ENCODE data around the gene RNF4.
"Not testable (repeated sequence)": the region's sequence is repeated elsewhere in the genome, so short reads cannot be mapped to it uniquely, and the experiment has no call there.

Gene RNF4

DNA sequence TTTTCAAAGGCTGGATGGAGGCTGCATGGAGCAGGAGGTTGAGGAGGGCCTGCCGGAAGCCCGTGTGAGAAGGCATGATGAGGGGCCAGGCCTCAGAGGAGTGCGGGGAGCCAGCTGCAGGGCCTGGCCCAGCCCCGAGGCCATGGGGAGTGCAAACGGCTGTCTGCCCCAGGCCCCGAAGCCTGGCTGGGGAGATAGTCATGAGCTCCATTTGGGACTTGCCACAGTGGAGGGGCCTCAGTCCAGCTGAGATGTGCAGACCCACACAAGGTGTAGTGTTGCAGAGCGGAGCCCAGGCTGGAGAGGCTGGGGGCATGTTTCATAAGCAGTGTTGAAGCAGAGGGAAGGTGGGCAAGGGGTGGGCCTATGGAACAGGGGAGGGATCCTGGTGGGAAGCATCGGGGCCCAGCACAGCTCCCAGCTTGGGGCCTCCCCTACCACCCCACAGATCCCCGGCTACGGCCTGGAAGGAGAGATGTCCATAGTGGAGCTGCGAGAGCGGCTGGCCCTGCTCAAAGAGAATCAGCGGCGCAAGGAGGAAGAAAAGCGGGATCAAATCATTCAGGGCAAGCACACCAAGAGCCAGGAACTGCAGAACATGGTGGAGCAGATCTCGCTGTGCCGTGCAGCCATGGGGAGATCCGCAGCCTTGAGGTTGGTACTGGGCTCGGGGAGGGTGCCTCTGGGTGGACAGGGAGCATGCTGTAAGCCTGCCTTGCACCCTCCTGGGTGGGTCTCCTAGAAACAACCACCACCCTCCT, 9.1 kb upstream of the RNF4 start:
- DNase-seq = no peak

DNA sequence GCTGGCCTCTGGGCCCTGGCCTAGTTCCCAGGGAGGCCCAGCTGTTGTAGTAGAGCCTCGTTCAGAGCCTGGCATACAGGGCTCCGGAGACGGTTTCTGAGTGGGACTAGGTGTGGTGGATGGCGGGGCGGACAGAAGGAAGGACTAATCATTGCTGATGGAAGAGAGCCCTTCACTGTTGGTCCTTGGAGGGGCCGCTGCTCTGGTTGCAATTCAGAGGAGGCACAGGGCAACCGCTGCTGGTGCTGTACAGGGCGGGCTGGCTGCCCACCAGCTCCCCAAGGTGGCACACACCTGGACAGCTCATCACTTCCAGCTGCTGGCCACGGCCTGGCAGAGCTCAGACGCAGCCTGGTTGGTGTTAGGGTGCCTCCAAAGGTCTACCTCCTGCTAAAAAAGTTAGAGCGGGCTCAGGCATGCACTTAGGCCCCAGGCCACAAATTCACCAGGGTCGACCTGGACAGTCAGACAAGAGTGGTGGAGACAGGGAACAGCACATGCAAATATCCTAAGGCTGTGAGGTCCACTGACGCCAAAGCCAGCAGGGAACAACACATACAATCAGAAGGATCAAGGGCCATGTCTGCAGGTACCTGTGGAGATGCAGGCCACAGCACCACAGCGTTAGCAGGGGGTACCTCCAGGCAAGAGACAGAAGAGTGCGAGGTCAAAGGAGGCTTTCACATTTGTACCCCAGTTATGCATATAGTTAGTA, 7.5 kb upstream of the RNF4 start:
- DNase-seq = no peak

- DNase-seq = peak; percentile 19 to 60 (median 43)
Observed at GRCh38 chr4:2462218-2462991, 6.5 kb upstream of the RNF4 start.

DNA sequence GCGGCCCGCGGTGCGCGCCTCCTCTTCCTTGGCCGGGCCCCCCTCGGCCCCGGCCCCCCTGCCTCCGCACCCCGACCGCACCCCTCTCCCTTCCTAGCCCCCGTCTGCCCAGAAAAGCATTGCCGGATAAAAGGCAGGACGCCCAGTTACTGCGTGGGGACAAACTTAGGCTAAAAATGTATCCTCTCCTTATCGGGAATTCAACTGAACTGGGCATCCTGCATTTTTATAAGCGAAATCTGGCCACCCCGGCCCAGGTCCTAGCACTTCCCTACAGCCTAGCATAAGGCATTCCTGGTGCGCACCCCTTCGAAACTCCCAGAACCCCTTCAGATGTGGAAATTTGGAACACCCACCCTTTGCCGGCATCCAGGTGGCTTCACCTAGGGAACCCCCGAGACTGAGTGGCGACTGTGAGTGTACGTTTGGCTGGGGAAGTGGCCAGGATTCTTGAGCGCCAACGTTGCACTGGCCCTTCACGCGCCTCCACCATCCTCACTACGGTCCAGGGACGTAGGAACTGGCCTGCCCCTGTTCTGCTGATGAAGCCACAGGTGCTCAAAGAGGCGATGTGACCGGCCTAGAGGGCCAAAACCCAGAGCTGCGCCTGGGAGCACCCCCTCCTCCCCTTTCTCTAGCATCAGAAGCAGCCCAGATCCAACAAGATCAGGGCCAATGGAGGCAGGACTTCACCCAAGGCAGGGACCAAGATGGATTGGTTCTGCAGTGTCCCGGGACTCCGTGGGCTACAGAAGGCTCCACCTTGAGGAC, 5.7 kb upstream of the RNF4 start:
- DNase-seq = no peak

- no peak for DNase-seq
Observed at GRCh38 chr4:2465032-2465431, 3.9 kb upstream of the RNF4 start.

- not testable (repeated sequence) for DNase-seq
Observed at GRCh38 chr4:2465544-2465943, 3.4 kb upstream of the RNF4 start.

- peak; percentile 38 to 66 (median 52) for DNase-seq
Observed at GRCh38 chr4:2469192-2469984, 482 bp downstream of the RNF4 start.

- DNase-seq = no peak
Observed at GRCh38 chr4:2470791-2471190, 1.9 kb downstream of the RNF4 start.

- no peak for DNase-seq
Observed at GRCh38 chr4:2472187-2472586, 3.3 kb downstream of the RNF4 start.

GRCh38 chr4:2478229-2478628, 9.3 kb downstream of the RNF4 start:
- DNase-seq = no peak

DNA sequence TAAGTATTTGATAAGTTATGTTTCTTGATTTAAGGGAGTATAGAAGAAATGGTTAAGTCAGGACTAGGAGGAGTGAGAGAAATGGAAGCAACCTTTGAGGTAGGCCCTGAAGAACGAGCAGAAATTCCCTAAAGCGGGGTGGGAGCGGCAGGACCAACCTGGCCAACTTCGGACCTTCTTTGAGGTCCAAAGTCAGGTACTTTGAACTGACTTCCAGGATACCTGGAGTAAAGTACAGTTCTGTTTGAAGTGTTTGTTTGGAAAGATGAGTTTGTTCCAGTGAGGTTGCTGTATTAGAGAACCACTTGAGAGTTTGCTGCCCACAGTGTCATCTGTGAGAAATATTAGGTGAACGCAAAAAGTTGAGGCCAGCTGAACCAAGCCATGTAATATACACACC, 11.7 kb downstream of the RNF4 start:
- no peak for DNase-seq

DNA sequence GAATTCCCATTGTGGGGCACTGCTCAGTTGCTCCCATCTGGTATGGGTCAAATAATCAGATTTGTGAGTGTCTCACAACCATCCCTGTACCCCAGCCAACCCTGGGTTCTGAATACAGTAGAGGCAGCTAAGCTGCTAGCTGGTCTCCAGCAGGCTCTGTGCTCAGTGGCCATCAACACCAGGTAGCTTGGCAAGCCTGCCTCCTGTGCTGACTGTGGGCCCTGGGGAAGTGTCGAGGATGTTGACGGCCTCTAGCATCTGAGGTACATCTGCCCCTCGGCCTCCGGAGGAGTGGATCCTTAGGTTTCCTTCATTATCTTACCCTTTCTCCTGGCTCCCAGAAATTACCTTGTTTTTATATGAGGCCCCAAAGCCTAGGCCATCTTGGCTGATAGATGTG, 13.3 kb downstream of the RNF4 start:
- DNase-seq = no peak

GRCh38 chr4:2482693-2483092, 13.8 kb downstream of the RNF4 start:
- DNase-seq = no peak

GRCh38 chr4:2483237-2483636, 14.3 kb downstream of the RNF4 start:
- DNase-seq = no peak

DNA sequence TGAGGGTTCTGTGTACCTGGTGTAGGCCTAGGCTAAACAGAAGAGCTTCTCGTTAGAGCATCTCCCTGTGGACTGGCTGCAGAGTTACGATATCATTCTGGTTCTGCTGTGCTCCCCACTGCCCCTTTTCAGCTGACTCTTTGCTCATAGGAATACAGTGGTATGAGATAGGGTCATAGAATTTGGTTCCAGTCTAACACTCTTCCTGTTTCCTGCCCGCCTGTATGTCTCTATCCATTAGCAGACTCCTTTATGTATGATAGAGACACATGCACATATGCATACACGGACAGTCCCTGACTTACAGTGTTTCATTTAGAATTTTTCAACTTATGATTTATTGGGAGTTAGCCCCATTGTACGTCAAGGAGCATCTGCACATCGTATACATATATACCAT, 15.3 kb downstream of the RNF4 start:
- DNase-seq = no peak

- DNase-seq = peak in 3 of 4 experiments; percentile 12 to 35 (median 35)
Observed at GRCh38 chr4:2484993-2485392, 16.1 kb downstream of the RNF4 start.

GRCh38 chr4:2485956-2486355, 17.1 kb downstream of the RNF4 start:
- DNase-seq = no peak

GRCh38 chr4:2486981-2487380, 18.1 kb downstream of the RNF4 start:
- DNase-seq = no peak

DNA sequence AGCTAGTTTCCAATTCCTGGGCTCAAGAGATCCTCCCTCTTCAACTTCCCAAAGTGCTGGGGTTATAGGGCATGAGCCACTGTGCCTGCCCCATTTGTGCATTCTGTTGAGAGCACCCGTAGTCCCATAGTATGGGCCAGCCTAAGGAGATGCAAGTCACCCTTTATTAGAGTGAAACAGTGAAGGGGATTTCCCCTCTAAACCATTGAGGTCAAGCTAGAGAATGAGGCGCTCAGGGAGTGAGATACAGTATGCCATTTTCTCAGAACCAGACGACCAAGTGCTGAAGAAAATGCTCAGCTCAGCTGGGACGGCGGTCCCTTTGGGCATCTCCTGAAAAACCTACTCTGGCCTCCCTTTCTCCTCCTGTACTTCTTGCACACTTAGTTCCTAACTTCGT, 18.7 kb downstream of the RNF4 start:
- no peak for DNase-seq

DNA sequence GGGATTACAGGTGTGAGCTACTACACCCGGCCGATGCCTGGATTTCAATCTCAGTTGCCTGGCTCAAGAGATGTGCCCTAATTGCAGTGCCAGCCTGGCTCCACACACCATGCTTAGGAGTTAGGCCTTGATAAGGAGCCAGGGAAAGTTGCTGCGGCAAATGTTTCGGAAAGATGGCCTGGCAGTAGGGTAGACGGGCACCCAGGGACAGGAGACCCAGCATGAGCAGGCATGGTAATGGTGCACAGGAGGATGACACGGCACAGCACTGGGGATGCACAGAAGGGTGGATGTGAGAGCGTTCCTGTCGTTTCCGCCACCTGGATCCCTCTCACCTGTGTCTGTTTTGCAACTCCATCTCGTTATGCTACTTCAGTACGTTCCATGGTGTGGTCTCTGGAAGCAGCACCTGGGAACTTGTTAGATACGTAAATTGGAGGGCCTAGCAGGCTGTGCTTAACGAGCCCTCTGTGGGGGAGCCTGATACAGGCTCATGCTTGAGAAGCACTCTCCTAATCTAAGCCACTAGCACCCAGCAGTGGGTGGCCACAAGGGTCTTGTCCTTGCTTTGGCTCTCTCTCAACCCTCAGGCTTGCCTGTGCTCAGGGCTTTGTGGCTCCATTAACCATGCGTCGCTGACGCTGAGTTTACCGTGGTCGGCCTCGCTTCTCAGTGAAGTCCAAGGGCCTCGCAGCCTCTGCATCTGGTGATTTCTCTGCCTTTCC, 20.3 kb downstream of the RNF4 start:
- DNase-seq = no peak

GRCh38 chr4:2489841-2490552, 21.1 kb downstream of the RNF4 start:
- DNase-seq = no peak

Measured in activated CD4-positive, CD25-positive, alpha-beta regulatory T cell (primary cell).